ENCODE measurements around the gene ADARB2. TPM values are rescaled to one million over a fixed set of nuclear protein-coding genes. Genes with fewer than 3 reads are reported as not detected.

Gene ADARB2
- total RNA-seq, 2 donors from 2014 or later: 1.1 to 1.8 TPM

- Mint-ChIP-seq H3K4me3 (no peak overlapping the region), H3K36me3 (ENCODE audit: low read depth) (no peaks in the 10 kb centered on the region), H3K27ac (no peak overlapping the region), H3K27me3 (ENCODE audit: insufficient read depth) (no peaks in the 10 kb centered on the region), H3K9me3 (peaks cover 14% of the 10 kb centered on the region), H3K4me1 (peaks cover 28% of the 10 kb centered on the region)
- Histone ChIP-seq H3K4me1 (ENCODE audit: control insufficient read depth, insufficient read depth, low read length) (no peaks in the 10 kb centered on the region), H3K9ac (ENCODE audit: extremely low read depth, low read length, poor library complexity, severe bottlenecking) (no peak overlapping the region), H3K27me3 (ENCODE audit: control insufficient read depth, insufficient read depth, low read length, poor library complexity, severe bottlenecking) (no peaks in the 10 kb centered on the region), H3K9me3 (ENCODE audit: control insufficient read depth, low read length) (no peaks in the 10 kb centered on the region), H3K36me3 (ENCODE audit: control insufficient read depth, insufficient read depth, low read length) (no peaks in the 10 kb centered on the region), H3K27ac (ENCODE audit: low read depth, low read length) (no peak overlapping the region), H3K4me3 (ENCODE audit: low read length) (no peak overlapping the region)
- TF ChIP-seq, protein P1, sequence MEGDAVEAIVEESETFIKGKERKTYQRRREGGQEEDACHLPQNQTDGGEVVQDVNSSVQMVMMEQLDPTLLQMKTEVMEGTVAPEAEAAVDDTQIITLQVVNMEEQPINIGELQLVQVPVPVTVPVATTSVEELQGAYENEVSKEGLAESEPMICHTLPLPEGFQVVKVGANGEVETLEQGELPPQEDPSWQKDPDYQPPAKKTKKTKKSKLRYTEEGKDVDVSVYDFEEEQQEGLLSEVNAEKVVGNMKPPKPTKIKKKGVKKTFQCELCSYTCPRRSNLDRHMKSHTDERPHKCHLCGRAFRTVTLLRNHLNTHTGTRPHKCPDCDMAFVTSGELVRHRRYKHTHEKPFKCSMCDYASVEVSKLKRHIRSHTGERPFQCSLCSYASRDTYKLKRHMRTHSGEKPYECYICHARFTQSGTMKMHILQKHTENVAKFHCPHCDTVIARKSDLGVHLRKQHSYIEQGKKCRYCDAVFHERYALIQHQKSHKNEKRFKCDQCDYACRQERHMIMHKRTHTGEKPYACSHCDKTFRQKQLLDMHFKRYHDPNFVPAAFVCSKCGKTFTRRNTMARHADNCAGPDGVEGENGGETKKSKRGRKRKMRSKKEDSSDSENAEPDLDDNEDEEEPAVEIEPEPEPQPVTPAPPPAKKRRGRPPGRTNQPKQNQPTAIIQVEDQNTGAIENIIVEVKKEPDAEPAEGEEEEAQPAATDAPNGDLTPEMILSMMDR (conservative IDR thresholded peaks at IDR 0.05): no peak
- no peak for DNase-seq
- WGBS, 2 experiments (ENCODE audit: insufficient coverage in 1 of 2, insufficient read length in 1 of 2): 74 to 83% methylated on average over 11 to 12 of the region's 12 CpGs
These were observed 438.1 kb downstream of the ADARB2 start for GRCh38 chr10:1299041-1299726.

DNA sequence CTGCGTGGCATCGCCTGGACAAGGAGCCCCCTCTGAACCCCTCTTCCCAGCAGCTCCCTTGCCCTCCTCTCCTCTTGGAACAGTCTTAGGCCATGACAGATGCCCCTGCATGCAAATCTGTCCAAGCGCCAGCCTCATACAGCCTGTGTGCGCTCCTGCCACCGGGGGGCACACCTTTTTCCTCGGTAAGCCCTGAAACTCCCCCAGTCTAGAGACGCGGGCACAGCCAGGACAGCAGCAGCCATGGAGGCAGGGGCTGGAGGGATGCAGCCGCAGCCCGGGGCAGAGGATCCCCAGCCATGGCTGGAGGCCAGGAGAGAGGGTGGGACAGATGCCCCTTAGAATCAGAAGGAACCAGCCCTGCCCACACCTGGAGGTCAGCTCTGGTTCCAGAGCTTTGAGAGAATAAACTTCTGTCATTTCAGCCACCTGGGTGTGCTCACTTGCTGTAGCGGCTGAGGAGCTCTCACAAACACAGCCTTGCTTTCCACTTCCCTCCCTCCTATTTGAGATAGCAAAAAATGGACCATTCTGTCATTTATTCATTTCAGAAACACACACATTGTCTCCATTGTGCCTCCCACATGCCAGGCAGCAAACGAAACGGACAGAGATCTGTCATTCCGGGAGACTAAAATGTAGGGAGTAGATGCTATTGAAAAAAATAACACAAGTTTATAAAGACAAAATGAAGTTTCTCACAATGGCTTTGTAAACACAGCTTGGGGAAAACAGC lies 439.6 kb downstream of the ADARB2 start:
- H3K9me3 ChIP-seq (ENCODE audit: control insufficient read depth, low read length): no peaks in the 10 kb centered on the region
- H3K9ac ChIP-seq (ENCODE audit: extremely low read depth, low read length, poor library complexity, severe bottlenecking): no peak overlapping the region
- Mint-ChIP-seq H3K9me3 (peaks cover 14% of the 10 kb centered on the region), H3K36me3 (ENCODE audit: low read depth) (no peaks in the 10 kb centered on the region), H3K4me1 (peaks cover 38% of the 10 kb centered on the region), H3K27me3 (ENCODE audit: insufficient read depth) (peaks cover under 1% of the 10 kb centered on the region), H3K27ac (no peak overlapping the region), H3K4me3 (no peak overlapping the region)
- no peak overlapping the region for H3K4me3 ChIP-seq (ENCODE audit: low read length)
- DNase-seq: peak; percentile 85
- no peaks in the 10 kb centered on the region for H3K27me3 ChIP-seq (ENCODE audit: control insufficient read depth, insufficient read depth, low read length, poor library complexity, severe bottlenecking)
- H3K4me1 ChIP-seq (ENCODE audit: control insufficient read depth, insufficient read depth, low read length): no peaks in the 10 kb centered on the region
- no peaks in the 10 kb centered on the region for H3K36me3 ChIP-seq (ENCODE audit: control insufficient read depth, insufficient read depth, low read length)
- WGBS, 2 experiments (ENCODE audit: insufficient coverage in 1 of 2, insufficient read length in 1 of 2): 73 to 86% methylated on average over 8 to 14 of the region's 14 CpGs
- TF ChIP-seq, protein P1 (conservative IDR thresholded peaks at IDR 0.05): peak; percentile 68
- no peak overlapping the region for H3K27ac ChIP-seq (ENCODE audit: low read depth, low read length)

GRCh38 chr10:1295756-1296480 lies 441.4 kb downstream of the ADARB2 start:
- H3K9me3 Mint-ChIP-seq: peaks cover 9% of the 10 kb centered on the region
- no peak for DNase-seq
- TF ChIP-seq, protein P1 (conservative IDR thresholded peaks at IDR 0.05): no peak
- H3K27ac ChIP-seq (ENCODE audit: low read depth, low read length): no peak overlapping the region
- no peak overlapping the region for H3K4me3 Mint-ChIP-seq
- H3K27ac Mint-ChIP-seq: no peak overlapping the region
- H3K4me1 Mint-ChIP-seq: peaks cover 43% of the 10 kb centered on the region
- H3K27me3 ChIP-seq (ENCODE audit: control insufficient read depth, insufficient read depth, low read length, poor library complexity, severe bottlenecking): no peaks in the 10 kb centered on the region
- no peaks in the 10 kb centered on the region for H3K4me1 ChIP-seq (ENCODE audit: control insufficient read depth, insufficient read depth, low read length)
- no peak overlapping the region for H3K9ac ChIP-seq (ENCODE audit: extremely low read depth, low read length, poor library complexity, severe bottlenecking)
- H3K27me3 Mint-ChIP-seq (ENCODE audit: insufficient read depth): peaks cover 3% of the 10 kb centered on the region
- WGBS, 2 experiments (ENCODE audit: insufficient coverage in 1 of 2, insufficient read length in 1 of 2): 90 to 94% methylated on average over 2 to 7 of the region's 7 CpGs
- no peaks in the 10 kb centered on the region for H3K9me3 ChIP-seq (ENCODE audit: control insufficient read depth, low read length)
- no peaks in the 10 kb centered on the region for H3K36me3 Mint-ChIP-seq (ENCODE audit: low read depth)
- no peaks in the 10 kb centered on the region for H3K36me3 ChIP-seq (ENCODE audit: control insufficient read depth, insufficient read depth, low read length)
- H3K4me3 ChIP-seq (ENCODE audit: low read length): no peak overlapping the region
